Measurements from ENCODE around the gene SLC2A10. TPM values are rescaled to one million over a fixed set of nuclear protein-coding genes. Genes with fewer than 3 reads are reported as not detected.

SLC2A10 gene
- total RNA-seq, 4 donors from 2014 or later = 3.1 to 6.7 (median 5.4) TPM

- Histone ChIP-seq H3K4me1 (peaks cover 0 to 13% (median 0%) of the 10 kb centered on the region in 3 donors), H3K27me3 (peaks cover 0 to 20% (median 0%) of the 10 kb centered on the region in 4 donors), H3K36me3 (no peaks in the 10 kb centered on the region), H3K27ac (no peak overlapping the region), H3K4me3 (no peak overlapping the region), H3K9me3 (no peaks in the 10 kb centered on the region)
- 85 to 86% methylated on average over 11 of the region's 11 CpGs for WGBS, 2 donors
- no peak for TF ChIP-seq CTCF (IDR thresholded peaks at IDR 0.05)
- no peak for TF ChIP-seq POLR2A (IDR thresholded peaks at IDR 0.05)
- intact Hi-C loops (cut with DNase I) = loop anchor here (10.0 kb wide), 1 partner anchor 389 kb away; no protein-coding TSS in a partner anchor
- no peak for DNase-seq
Measured at GRCh38 chr20:46755483-46756413, 46.3 kb downstream of the SLC2A10 start.

DNA sequence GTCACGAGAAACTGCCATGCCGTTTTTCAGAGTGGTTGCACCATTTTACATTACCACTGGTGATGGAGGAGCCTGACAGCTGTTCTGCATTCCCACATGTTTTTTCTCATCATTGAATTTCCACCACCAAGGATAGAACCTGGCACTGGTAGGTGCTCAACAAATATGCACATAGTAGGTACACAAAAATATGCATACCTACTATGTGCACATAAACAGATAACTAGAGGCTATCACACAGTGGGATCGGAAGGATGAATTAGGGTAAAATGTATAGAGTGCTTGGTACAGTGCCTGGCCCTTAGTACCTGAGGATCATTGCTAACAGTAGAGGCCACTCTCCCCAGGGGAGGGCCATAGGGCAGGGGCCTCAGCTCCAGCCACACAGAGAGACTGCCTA, 47.0 kb downstream of the SLC2A10 start:
- DNase-seq = no peak
- WGBS, 2 donors = 79 to 100% methylated on average over 3 of the region's 3 CpGs
- Histone ChIP-seq H3K4me3 (no peak overlapping the region), H3K4me1 (peaks cover 0 to 13% (median 0%) of the 10 kb centered on the region in 3 donors), H3K27ac (no peak overlapping the region), H3K9me3 (no peaks in the 10 kb centered on the region), H3K27me3 (peaks cover 0 to 16% (median 0%) of the 10 kb centered on the region in 4 donors), H3K36me3 (no peaks in the 10 kb centered on the region)
- intact Hi-C loops (cut with DNase I) = loop anchor here (10.0 kb wide), 1 partner anchor 388 kb away; no protein-coding TSS in a partner anchor
- TF ChIP-seq POLR2A (IDR thresholded peaks at IDR 0.05) (no peak), CTCF (IDR thresholded peaks at IDR 0.05) (no peak)

DNA sequence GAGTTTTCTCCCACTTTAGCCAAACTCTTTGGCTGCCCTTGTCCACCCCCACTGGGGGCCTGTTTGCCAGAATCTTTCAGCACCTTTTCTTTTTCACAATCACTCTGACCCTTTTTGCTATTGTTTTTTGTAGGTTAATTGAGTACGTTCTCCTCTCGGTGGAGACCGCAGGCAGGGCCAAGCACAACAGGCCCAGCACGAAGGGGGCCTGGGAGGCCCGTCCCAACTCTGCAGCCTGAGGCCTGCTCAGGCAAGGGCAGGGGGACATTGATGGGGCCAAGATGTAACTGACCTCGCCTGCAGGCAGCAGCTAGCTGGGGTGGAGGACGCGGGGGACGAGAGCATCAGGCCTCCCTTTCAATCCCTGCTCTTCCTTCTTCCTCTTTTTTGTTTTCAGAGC, 47.7 kb downstream of the SLC2A10 start:
- intact Hi-C loops (cut with DNase I) = loop anchor here (10.0 kb wide), 1 partner anchor 388 kb away; no protein-coding TSS in a partner anchor
- 82 to 91% methylated on average over 4 to 5 of the region's 9 CpGs for WGBS, 2 donors
- H3K9me3 ChIP-seq = no peaks in the 10 kb centered on the region
- peaks cover 0 to 13% (median 0%) of the 10 kb centered on the region in 3 donors for H3K4me1 ChIP-seq
- H3K36me3 ChIP-seq = no peaks in the 10 kb centered on the region
- TF ChIP-seq POLR2A (IDR thresholded peaks at IDR 0.05) = no peak
- TF ChIP-seq CTCF (IDR thresholded peaks at IDR 0.05) = no peak
- H3K4me3 ChIP-seq = no peak overlapping the region
- no peak for DNase-seq
- no peak overlapping the region for H3K27ac ChIP-seq
- peaks cover 0 to 9% (median 0%) of the 10 kb centered on the region in 4 donors for H3K27me3 ChIP-seq

- peaks cover 0 to 8% (median 0%) of the 10 kb centered on the region in 3 donors for H3K4me1 ChIP-seq
- intact Hi-C loops (cut with DNase I) = loop anchor here (10.0 kb wide), 1 partner anchor 387 kb away; no protein-coding TSS in a partner anchor
- H3K9me3 ChIP-seq = no peaks in the 10 kb centered on the region
- no peak overlapping the region for H3K27ac ChIP-seq
- DNase-seq = no peak
- 35 to 40% methylated on average over 14 to 17 of the region's 17 CpGs for WGBS, 2 donors
- H3K4me3 ChIP-seq = no peak overlapping the region
- H3K36me3 ChIP-seq = no peaks in the 10 kb centered on the region
- no peak for TF ChIP-seq POLR2A (IDR thresholded peaks at IDR 0.05)
- TF ChIP-seq CTCF (IDR thresholded peaks at IDR 0.05) = peak; percentile 87 to 95 (median 92)
- peaks cover 0 to 6% (median 0%) of the 10 kb centered on the region in 4 donors for H3K27me3 ChIP-seq
Measured at GRCh38 chr20:46757754-46758678, 48.6 kb downstream of the SLC2A10 start.

Data from esophagus squamous epithelium (tissue), 5 donors.